Neutrophil (primary cell): ENCODE measurements around the gene AHRR.

Experiments
- H3K27ac ChIP-seq: fragments of 200-600 bp; sonication (generic); 2 replicates; pipeline ENCODE4 v1.5.1; 2016; ENCODE audit warnings: mild to moderate bottlenecking, moderate library complexity
- H3K27me3 ChIP-seq: fragments of 200-600 bp; sonication (generic); 2 replicates; pipeline ENCODE4 v1.6.0; 2016; ENCODE audit warnings: mild to moderate bottlenecking
- H3K36me3 ChIP-seq: fragments of 200-600 bp; sonication (generic); 2 replicates; pipeline ENCODE4 v1.5.1; 2017
- H3K4me1 ChIP-seq, 2 experiments: fragments of 200-600 bp in 1 of 2; sonication (generic) in 1 of 2; 1 replicate in 1 of 2; 2 replicates in 1 of 2; pipeline versions ENCODE4 v1.5.1 to v1.6.1; 2013 to 2016; ENCODE audit warnings: low read depth in 1 of 2, low read length in 1 of 2, mild to moderate bottlenecking in 1 of 2, moderate library complexity in 1 of 2; ENCODE audit not compliant: control insufficient read depth in 1 of 2, insufficient read depth in 1 of 2
- H3K4me3 ChIP-seq, 2 experiments: fragments of 200-600 bp in 1 of 2; sonication (generic) in 1 of 2; 1 replicate in 1 of 2; 2 replicates in 1 of 2; pipeline ENCODE4 v1.5.1; 2013 to 2016; ENCODE audit warnings: low read depth in 1 of 2, low read length in 1 of 2, mild to moderate bottlenecking in 1 of 2, moderate library complexity in 1 of 2
- H3K9me3 ChIP-seq: fragments of 200-600 bp; sonication (generic); 2 replicates; pipeline ENCODE4 v1.5.1; 2016
- TF ChIP-seq, protein P1 (sequence below): fragments of 200-600 bp; sonication (generic); IDR thresholded peaks from 2 replicates; pipeline ENCODE4 v1.5.1; 2016; ENCODE audit warnings: antibody characterized with exemption

AHRR gene

DNA sequence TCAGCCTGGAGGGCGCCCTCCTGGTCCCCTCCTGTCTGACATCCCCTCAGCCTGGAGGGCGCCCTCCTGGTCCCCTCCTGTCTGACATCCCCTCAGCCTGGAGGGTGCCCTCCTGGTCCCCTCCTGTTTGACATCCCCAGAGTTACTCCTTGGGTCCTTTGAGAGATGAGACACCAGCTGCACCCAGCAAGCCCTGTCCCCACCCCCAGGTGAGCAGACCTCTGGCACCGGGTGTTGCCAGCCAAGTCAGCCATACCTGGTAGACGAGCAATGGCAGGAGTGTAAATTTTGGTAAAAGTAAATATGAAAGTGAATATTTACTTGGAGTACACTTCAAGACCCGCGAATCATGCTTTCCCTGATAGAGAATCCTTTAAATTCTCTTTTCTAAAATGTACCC, 146.9 kb downstream of the AHRR start:
- H3K36me3 ChIP-seq: peaks cover 71% of the 10 kb centered on the region

DNA sequence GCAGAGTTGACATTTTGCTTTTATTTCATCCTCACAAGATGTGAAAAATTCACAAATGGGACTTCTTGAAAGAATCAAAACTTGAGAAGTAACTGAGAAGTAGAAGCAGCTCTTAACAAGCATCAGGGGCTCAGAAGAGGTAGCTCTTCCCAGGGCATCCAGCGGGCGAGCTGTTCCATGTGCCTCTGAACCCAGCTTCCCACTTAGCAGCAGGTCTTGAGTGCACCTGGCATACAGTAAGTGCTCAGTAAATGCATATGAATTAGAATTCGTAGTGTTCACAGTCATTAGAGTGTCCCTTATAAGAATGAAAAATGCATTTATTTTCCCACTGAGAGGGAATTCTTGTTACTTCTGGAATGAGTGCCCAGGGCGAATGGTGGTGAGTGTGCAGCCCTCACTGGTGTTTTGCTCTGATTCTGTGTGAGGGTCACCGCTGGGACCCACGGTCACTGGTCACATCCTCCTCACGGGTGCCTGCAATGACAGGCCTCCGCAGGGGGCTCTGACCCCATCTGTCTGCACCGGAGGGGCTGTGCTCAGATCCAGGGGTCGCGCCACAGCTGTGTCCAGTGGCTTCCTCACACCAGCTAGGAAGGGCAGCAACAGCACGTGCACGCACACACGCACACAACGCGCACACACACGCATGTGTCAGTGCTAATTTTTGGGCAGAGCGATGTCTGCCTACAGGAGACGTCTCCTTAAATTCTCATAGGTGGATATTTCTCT, 148.4 kb downstream of the AHRR start:
- Histone ChIP-seq H3K36me3 (peaks cover 56% of the 10 kb centered on the region), H3K4me1 (peaks cover 18 to 21% of the 10 kb centered on the region in 2 experiments), H3K9me3 (no peaks in the 10 kb centered on the region), H3K4me3 (no peak overlapping the region), H3K27ac (no peak overlapping the region), H3K27me3 (peaks cover 16% of the 10 kb centered on the region)
- TF ChIP-seq, protein P1, sequence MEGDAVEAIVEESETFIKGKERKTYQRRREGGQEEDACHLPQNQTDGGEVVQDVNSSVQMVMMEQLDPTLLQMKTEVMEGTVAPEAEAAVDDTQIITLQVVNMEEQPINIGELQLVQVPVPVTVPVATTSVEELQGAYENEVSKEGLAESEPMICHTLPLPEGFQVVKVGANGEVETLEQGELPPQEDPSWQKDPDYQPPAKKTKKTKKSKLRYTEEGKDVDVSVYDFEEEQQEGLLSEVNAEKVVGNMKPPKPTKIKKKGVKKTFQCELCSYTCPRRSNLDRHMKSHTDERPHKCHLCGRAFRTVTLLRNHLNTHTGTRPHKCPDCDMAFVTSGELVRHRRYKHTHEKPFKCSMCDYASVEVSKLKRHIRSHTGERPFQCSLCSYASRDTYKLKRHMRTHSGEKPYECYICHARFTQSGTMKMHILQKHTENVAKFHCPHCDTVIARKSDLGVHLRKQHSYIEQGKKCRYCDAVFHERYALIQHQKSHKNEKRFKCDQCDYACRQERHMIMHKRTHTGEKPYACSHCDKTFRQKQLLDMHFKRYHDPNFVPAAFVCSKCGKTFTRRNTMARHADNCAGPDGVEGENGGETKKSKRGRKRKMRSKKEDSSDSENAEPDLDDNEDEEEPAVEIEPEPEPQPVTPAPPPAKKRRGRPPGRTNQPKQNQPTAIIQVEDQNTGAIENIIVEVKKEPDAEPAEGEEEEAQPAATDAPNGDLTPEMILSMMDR: no peak

More for the DNA sequence above, 146.9 kb downstream of the AHRR start:
- H3K27ac ChIP-seq: no peak overlapping the region
- peaks cover 1% of the 10 kb centered on the region for H3K27me3 ChIP-seq
- H3K9me3 ChIP-seq: no peaks in the 10 kb centered on the region
- H3K4me1 ChIP-seq: peaks cover 10 to 11% of the 10 kb centered on the region in 2 experiments
- TF ChIP-seq, protein P1: no peak
- no peak overlapping the region for H3K4me3 ChIP-seq

DNA sequence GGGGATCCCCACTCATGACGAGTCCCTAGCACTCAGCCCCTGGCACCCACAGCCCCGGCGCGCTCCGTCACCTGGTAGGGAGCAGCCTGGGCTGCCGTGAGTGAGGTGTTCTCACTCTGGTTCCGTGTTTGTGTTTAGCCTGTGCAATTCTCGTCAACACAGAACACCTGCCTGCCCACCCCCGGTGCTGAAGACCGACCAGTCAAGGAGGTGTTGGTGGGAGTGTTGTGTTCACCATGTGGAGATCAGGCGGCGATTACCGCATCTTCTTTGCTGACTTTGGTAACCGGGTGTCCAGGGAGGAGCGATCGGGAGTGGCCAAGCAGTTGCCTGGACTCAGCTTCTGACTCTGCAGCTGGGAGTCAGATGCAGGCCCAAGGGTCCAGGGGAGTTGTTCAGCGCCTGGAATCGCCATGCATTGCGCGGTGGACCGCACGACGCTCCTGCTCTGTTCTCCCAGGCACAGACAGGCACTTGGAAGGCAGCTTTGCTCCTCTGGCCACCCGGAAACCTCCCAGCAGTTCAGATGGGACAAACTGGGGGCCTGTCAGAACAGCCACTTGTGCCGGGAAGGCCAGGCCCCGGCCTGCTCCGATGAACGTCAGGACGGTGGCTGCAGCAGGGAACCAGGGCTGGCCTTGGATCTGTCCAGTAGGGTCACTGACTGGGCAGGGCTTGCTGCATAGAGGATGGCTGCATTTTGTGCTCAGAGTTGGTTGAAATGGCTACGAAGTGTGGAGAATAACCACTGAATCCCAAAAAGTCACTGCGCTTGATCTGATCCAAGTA, 149.6 kb downstream of the AHRR start:
- H3K27ac ChIP-seq: no peak overlapping the region
- TF ChIP-seq, protein P1: no peak
- H3K4me3 ChIP-seq: no peak overlapping the region
- H3K4me1 ChIP-seq: peaks cover 19 to 24% of the 10 kb centered on the region in 2 experiments
- no peaks in the 10 kb centered on the region for H3K9me3 ChIP-seq
- H3K27me3 ChIP-seq: peaks cover 29% of the 10 kb centered on the region
- H3K36me3 ChIP-seq: peaks cover 43% of the 10 kb centered on the region

DNA sequence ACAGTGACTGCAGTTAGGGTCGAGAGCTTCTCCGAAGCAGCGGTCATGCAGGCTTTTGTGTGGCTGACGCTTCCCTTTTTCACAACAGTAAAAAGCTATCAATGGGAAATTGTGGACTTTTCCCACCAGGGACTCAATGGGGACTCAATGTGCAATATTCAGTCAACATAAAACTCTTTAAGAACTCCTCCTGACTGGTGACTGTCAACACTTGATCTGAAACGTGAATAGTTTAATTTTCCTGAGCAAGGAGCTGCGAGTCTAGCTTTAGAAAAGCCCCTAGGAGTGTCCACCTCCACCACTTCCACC, 150.2 kb downstream of the AHRR start:
- H3K4me3 ChIP-seq: peak overlapping the region; percentile 70 to 98
- H3K9me3 ChIP-seq: no peaks in the 10 kb centered on the region
- peaks cover 34% of the 10 kb centered on the region for H3K27me3 ChIP-seq
- H3K36me3 ChIP-seq: peaks cover 38% of the 10 kb centered on the region
- TF ChIP-seq, protein P1: no peak
- H3K27ac ChIP-seq: no peak overlapping the region
- H3K4me1 ChIP-seq: peaks cover 19 to 24% of the 10 kb centered on the region in 2 experiments

DNA sequence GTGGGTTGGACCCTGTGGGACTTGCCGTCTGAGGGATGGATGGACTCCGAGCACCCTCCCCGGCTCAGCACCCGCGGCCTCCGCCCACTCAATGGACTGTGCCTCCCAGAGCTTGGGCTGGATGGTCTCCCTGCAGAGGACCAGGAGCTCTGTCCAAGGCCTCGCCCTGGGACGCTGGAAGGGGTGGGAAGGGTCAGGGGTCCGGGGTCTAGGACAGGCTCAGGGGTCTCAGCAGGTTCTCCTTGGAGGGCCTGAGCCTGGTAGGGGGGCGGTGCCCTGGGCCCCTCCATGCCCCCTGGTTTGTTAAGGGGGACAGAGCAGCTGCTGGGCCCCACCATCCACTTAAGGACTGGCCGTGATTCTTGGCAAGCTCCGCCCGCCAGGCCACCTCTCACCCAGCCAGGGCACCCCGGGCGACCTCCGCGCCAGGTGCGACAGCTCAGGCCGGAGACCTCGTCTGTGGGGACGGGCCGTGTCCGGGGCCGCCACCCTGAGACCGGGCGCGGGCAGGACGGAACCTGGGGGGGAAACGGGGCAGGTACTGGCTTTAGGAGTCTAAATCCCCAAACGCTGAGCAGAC, 150.7 kb downstream of the AHRR start:
- Histone ChIP-seq H3K9me3 (no peaks in the 10 kb centered on the region), H3K4me1 (peaks cover 19 to 24% of the 10 kb centered on the region in 2 experiments), H3K4me3 (peak overlapping the region; percentile 70 to 98), H3K27ac (peak overlapping the region; percentile 68), H3K36me3 (peaks cover 33% of the 10 kb centered on the region), H3K27me3 (peaks cover 39% of the 10 kb centered on the region)
- TF ChIP-seq, protein P1: no peak
